GM13977 (cell line): Measurements from ENCODE around the gene AGT.

Source experiments
- DNase-seq: peaks from one replicate; pipeline ENCODE4 v3.0.0; 2012; ENCODE audit warnings: low spot score
- in situ Hi-C: fragments of 300-500 bp; cut with MboI; formaldehyde crosslinking; loops from one replicate; pipeline ENCODE4 v1.12.0; 2022; ENCODE audit warnings: low sequenced_read_pairs, low pct_unique_long_range_greater_than_20kb, mixed read lengths, inconsistent platforms; ENCODE audit not compliant: unreplicated experiment
- TF ChIP-seq, protein P1 (sequence below): IDR thresholded peaks from 2 replicates; pipeline ENCODE4 v1.5.1; 2012; ENCODE audit warnings: mild to moderate bottlenecking, control low read depth; ENCODE audit not compliant: insufficient read depth; ENCODE audit errors: extremely low read depth, missing control alignments

AGT gene

DNA sequence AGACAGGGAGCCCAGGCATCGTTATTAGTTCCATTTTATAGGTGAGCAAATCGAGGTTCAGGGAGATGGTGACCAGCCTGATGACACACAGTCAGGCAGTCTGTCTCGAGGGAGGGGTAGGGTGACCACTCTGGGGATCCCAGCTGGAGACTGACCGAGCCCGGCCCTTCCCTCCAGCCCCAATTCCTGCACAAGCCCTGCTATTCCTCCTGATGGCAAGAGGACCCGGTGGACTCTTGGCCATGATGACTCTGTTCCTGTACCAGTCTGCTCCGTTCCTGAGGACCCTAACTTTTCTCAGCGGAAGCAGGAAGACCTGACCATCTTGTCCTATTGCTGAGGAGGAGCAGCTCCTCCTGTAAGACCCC, 391 bp downstream of the AGT start:
- no peak for DNase-seq
- in situ Hi-C loops, result no loop called here
- TF ChIP-seq, protein P1, sequence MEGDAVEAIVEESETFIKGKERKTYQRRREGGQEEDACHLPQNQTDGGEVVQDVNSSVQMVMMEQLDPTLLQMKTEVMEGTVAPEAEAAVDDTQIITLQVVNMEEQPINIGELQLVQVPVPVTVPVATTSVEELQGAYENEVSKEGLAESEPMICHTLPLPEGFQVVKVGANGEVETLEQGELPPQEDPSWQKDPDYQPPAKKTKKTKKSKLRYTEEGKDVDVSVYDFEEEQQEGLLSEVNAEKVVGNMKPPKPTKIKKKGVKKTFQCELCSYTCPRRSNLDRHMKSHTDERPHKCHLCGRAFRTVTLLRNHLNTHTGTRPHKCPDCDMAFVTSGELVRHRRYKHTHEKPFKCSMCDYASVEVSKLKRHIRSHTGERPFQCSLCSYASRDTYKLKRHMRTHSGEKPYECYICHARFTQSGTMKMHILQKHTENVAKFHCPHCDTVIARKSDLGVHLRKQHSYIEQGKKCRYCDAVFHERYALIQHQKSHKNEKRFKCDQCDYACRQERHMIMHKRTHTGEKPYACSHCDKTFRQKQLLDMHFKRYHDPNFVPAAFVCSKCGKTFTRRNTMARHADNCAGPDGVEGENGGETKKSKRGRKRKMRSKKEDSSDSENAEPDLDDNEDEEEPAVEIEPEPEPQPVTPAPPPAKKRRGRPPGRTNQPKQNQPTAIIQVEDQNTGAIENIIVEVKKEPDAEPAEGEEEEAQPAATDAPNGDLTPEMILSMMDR, result no peak

DNA sequence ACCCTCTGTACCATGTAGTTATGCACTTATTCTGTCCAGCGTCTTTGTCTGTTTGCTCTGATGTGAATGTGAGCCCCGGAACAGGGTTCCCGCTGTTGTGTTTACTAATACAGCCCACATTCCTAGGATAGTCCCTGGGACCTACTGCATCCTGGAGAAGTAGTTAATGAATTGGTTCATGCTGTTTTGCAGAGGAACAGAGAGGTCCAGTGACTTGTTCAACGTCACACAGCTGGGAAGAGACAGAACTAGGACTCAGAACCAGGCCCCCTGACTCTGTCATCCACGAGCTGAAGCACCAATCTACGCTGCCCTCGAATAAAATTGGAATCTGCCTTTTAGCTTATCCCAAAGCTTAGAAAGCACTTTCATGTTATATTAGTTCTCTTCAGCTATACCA, 784 bp downstream of the AGT start:
- no peak for DNase-seq
- in situ Hi-C loops, result no loop called here
- TF ChIP-seq, protein P1, result no peak

DNA sequence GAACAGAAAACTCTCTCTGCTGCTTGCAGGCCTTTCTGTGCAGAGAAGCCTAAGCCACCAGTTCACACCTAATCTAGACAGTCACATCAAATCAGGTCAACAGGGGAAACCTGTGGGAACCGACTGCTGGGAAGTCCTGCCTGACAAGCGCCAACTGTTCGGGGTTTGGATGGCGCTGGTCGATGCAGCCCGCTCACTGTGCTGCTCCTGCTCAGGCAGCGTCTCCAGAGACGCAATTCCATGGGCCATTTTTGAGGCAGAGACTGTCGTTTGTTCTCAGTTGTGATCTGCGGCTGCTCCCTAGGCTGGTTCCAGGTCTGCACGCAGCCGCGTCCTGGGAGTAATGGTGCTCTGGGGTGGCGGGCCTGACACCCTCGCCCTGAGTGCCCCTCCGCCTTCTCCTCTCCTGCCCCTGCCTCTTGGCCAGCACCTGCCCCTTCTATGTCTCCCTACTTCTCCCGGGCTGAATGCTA, 1.4 kb downstream of the AGT start:
- TF ChIP-seq, protein P1, result no peak
- in situ Hi-C loops, result no loop called here

DNA sequence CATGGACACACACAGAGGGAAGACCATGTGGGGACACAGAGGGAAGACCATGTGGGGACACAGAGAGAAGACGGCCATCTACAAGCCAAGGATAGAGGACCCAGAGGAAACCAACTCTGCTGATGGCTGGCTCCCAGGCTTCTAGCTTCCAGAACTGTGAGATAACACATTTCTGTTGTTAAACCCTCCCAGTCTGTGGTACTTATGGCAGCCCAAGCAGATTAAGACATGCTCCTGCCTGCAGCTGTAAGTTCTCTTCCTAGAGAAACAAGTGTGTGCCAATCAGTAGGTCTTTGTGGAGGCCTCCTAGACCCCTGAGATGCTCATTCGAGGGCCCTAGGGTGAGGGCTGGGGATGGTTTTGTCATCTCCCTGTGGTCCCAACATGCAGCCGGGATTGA, 2.7 kb downstream of the AGT start:
- DNase-seq, result no peak
- TF ChIP-seq, protein P1, result no peak
- in situ Hi-C loops, result no loop called here

More for the DNA sequence above, 1.4 kb downstream of the AGT start:
- DNase-seq, result no peak

DNA sequence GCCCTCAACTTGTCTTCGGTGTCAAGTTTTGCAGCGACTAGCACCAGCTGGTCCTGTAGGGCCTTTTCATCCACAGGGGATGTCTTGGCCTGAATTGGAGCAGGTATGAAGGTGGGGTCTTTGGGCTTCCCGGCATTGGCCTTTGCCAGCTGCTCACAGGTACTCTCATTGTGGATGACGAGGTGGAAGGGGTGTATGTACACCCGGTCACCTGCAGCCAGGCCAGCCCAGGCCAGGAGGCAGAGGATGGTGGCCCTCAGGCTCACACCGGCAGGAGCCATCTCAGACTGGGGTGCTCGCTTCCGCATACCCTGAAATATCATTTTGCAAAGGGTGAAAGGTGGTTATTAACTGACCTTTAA, 3.4 kb downstream of the AGT start:
- in situ Hi-C loops, result no loop called here
- TF ChIP-seq, protein P1, result no peak
- no peak for DNase-seq

DNA sequence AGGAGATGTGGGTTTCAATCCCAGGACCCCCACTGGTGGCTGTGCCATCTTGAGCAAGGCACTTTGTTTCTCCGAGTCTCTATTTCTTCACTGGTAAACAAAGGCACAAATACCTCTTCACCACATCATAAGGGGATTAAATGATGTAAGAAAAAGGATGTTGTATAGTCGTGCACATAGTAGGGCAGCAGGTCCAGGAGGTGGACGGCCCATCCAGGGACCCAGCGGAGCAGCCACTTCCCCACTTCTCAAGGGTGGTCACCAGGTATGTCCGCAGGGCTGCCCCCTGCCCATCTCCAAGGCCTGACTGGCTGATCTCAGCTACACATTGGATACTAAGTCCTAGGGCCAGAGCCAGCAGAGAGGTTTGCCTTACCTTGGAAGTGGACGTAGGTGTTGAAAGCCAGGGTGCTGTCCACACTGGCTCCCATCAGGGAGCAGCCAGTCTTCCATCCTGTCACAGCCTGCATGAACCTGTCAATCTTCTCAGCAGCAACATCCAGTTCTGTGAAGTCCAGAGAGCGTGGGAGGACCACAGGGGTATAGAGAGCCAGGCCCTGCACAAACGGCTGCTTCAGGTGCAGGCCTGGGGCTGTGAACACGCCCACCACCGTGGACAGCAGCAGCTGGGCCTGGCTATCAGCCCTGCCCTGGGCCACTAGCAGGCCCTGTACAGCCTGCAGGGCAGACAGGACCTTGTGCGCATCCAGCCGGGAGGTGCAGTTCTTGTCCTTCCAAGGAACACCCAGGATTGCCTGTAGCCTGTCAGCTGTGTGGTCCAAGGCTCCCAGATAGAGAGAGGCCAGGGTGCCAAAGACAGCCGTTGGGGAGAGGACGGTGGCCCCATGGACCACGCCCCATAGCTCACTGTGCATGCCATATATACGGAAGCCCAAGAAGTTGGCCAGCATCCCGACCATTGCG, 4.0 kb downstream of the AGT start:
- TF ChIP-seq, protein P1, result no peak
- in situ Hi-C loops, result no loop called here

More for the DNA sequence above, 4.0 kb downstream of the AGT start:
- DNase-seq, result no peak
